GM19023 (cell line): ENCODE data around the gene CENPX.
"Not testable (repeated sequence)": the region's sequence is repeated elsewhere in the genome, so short reads cannot be mapped to it uniquely, and the experiment has no call there.

Source experiments
- ATAC-seq: cut with Tn5 transposase; IDR thresholded peaks from one replicate; pipeline ENCODE4 v1.9.1; 2021; ENCODE audit warnings: mild to moderate bottlenecking, moderate library complexity; ENCODE audit not compliant: unreplicated experiment

Gene CENPX

DNA sequence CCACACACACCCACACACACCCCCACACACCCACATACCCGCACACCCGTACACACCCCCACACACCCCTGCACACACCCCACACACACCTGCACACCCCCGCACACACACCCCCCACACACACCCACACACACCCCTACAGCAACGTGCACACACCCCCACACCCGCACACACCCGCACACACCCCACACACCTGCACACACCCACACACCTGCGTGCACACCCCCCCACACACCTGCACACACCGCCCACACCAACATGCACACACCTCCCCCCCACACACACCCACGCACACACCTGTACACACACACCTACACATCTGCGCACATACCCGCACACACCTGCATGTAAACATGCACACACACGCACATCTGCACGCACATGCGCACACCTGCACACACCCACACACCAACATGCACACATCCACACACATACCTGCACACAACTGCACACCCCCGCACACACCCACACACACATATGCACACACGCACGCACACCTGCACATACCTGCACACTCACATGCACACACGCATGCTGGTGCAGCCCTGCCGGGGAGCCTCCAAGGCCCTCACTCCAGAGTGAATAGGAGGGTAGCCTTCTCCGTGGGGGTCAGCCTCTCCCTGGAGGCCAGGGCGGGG lies 37.8 kb downstream of the CENPX start:
- ATAC-seq, result no peak

DNA sequence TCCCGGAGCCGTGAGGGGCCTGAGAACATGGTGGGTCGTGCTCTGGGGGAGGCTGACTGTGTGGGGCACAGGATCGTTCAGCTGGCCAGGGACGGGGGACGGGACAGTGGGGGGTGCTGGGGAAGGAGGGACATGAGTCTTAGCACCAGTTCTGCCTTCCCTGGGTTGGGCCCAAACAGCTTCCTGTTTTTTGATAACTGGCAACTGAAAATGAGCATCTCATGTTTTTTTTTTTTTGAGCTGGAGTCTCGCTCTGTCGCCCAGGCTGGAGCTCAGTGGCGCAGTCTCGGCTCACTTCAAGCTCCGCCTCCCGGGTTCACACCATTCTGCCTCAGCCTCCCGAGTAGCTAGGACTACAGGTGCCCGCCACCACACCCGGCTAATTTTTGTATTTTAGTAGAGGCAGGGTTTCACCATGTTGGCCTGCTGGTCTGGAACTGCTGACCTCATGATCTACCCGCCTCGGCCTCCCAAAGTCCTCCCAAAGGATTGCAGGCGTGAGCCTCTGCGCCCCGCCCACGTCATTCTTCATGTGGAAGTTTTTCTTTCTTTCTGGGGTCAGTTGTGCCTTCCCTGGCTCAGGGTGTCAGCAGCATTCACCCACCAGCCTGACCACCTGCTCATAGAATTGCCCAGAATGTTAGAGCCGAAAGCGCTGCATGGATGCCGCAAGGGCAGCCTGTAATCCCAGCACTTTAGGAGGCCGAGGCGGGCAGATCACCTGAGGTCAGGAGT lies 38.9 kb downstream of the CENPX start:
- ATAC-seq, result no peak

DNA sequence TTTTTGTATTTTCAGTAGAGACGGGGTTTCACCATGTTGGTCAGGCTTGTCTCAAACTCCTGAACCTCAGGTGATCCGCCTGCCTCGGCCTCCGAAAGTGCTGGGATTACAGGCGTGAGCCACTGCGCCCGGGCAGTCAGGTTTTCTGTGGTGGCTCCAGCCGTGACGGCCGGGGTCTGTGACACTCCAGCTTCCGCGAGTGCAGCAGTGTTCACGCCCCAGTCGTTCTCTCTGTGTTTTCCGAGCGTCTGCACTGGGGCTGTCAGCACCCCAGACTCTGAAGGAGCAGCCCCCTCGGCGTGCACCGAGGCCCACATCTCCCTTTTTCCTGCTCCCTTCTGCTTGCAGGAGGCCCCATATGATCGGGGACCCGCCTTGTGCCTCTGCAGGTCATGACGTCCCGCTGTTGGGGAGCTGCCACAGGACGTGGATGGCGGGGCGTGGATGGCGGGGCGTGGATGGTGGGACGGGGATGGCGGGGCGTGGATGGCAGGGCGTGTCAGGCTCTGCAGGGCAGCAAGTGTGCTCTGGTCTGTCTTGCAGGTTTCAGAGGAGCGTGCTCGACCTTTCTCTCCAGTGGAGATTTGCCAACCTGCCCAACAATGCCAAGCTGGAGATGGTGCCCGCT lies 39.6 kb downstream of the CENPX start:
- ATAC-seq, result no peak

DNA sequence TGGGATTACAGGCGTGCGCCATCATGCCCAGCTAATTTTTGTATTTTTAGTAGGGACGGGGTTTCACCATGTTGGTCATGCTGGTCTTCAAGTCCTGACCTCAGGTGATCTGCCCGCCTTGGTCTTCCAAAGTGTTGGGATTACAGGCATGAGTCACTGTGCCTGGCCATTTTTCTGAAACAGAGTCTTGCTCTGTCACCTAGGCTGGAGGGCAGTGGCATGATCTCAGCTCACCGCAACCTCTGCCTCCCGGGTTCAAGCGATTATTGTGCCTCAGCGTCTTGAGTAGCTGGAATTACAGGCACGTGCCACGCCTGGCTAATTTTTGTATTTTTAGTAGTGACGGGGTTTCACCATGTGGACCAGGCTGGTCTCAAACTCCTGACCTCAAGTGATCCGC lies 41.2 kb downstream of the CENPX start:
- ATAC-seq, result not testable (repeated sequence)

DNA sequence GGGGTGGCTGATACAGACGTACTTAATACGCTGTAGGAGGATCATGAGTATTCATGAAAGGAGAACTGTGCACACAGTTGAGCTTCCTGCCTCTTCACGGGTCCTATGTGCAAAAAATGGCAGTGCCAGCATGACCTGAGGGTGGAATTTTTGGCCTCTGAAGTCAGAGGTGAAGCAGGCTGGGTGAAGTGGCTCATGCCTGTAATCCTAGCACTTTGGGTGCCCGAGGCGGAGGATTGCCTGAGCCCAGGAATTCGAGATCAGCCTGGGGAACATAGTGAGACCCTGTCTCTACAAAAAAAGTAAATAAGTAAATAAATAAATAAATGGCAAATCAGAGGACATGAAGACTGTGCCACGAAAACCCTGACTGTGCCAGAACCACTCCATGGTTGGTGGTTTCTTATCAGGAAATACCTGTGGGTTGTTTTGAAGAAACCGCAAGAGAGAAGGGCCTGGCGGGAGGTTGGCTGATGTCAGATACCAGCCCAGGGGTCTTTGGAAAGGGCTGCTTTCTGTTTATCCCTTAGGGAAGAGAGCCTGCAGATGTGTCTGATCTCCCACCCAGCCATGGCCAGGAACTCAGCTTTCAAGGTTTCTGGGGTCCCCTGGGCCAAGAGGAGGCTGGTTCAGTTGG lies 41.9 kb downstream of the CENPX start:
- ATAC-seq, result no peak

DNA sequence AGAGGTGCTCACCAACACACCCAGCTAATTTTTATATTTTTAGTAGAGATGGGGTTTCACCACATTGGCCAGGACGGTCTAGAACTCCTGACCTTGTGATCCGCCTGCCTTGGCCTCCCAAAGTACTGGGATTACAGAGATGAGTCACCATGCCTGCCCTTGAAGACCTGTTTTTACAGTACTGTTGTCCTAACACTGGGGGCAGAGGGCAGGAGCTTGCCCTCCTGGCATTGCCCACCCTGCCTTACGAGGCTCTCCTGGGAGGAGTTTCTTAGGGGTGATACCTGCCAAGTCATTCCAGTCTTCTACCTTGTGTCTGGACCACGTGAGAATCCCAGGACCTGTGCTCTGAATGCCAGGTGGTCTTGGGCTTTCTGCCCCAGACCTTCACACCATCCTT lies 42.6 kb downstream of the CENPX start:
- ATAC-seq, result no peak

DNA sequence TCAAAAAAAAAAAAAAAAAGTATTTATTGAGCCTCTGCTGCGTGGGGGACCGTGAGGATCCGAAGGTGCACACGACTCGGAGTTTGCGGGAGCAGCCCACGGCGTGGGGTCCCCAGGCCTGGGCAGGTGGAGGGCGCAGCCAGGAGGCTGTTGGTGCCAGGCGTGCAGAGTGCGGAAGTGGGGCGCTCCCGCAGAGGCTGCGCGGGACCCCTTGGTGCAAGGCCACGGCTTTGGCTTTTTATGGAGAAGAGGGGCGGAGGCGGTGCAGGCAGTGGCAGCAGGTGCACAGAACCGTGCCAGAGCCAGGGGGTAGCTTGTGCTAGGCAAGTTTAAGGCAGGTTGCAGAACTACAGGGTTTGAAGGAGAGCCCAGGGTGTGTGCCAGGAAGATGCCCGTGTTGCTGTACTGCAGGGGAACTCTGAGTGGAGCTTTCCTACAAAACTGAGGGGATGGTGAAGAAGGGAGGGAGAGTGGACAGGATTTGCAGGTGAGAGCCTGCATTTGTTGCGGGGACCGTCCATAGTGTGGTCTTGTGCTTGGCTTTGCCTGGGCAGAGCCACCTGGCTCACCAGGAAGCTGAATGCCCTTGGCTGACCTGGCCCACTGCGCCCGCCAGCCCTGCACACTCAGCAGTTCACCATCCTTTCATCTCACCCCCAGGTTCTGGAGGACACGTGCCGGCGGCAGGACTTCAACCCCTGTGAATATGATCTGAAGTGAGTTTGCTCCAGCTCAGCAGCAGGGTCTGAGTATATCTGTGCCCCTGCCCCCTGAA lies 44.0 kb downstream of the CENPX start:
- ATAC-seq, result no peak

DNA sequence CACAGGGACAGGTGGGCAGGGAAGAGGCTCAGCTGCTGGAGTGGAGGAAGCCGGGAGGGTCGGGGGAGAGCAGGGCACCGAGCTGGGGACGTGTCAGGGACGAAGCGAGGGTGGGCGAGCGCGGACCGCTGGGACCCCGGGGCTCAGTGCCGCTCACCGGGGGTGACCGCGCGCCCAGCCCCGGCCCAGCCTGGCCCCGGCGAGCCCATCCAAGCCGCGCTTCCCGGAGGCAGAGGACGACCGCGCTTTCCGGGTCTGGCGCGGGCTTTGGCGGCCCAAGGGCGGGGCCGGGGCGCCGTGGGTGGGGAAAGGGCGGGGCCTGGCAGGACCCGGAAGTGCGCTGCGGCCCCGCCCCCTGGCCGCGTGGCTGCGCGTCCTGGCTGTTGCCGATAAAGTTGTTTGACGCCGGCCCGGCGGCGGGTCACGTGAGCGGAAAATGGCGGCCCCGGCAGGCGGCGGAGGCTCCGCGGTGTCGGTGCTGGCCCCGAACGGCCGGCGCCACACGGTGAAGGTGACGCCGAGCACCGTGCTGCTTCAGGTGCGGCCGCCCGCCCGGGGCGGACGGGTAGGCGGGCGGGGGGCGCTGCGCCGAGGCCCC lies 45.4 kb downstream of the CENPX start, which contains the start of gene ASPSCR1:
ASPSCR1 (plus strand) TSS at position 419 of the 598 bp plus-strand sequence; CDS start at position 437, 18 bp downstream.
- ATAC-seq, result peak; percentile 80

DNA sequence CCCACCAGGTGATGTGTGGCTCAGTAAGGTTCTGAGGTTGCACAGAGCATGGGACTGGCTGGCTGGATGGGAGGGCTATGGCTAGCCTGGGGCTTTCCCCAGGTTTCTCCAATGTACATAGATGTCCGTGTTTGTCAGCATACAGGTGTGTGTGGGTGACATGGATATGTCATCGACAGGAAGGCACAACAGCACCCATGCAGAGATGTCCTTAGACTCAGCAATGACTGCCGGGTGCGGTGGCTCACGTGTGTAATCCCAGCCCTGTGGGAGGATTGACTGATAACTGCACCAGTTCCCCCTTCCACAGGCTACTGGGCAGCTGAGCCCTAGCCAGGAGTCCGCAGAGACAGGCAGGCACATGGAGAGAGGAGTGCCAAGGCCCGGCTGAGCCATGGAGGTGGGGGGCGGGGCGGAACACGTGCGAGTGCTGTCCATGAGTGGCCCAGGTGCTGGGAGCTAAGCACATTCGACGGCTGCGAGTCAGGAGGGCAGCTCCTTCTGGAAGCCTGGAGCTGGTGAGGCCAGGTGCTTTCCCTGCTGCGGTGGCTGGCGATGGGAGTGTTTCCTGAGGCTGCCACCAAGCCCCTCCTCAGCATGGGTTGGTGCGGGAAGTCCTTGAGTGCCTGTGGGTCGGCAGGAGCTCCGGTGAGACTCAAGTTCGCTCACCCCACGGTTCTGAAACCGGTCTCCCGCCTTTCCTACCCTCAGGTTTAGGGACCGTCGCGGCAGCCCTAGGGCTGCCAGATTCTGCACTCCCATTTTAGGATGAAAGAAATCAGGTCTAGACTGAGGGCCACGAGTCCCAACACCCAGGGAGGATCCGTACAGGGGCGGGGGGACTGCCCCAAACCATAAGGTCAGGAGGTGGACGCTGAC lies 46.1 kb downstream of the CENPX start:
- peak; percentile 3 for ATAC-seq

DNA sequence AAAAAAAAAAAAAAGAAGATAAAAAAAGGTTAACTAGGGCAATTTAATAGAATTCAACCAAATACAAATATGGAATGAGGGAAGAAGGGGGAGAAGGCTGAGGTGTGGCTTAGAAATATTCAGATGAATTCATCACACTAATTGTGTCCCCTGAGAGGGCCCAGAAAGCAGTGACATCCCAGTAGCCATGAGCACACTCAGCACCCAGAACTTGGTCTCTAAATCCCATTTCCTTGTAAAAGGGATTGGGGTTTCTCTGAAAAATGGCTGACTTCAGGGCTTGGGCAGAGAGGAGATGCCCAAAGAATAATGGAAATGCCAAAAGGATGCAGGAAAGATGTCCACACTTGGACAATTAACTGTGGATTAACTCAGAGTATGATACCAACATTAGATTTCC lies 49.2 kb downstream of the CENPX start:
- ATAC-seq, result no peak

DNA sequence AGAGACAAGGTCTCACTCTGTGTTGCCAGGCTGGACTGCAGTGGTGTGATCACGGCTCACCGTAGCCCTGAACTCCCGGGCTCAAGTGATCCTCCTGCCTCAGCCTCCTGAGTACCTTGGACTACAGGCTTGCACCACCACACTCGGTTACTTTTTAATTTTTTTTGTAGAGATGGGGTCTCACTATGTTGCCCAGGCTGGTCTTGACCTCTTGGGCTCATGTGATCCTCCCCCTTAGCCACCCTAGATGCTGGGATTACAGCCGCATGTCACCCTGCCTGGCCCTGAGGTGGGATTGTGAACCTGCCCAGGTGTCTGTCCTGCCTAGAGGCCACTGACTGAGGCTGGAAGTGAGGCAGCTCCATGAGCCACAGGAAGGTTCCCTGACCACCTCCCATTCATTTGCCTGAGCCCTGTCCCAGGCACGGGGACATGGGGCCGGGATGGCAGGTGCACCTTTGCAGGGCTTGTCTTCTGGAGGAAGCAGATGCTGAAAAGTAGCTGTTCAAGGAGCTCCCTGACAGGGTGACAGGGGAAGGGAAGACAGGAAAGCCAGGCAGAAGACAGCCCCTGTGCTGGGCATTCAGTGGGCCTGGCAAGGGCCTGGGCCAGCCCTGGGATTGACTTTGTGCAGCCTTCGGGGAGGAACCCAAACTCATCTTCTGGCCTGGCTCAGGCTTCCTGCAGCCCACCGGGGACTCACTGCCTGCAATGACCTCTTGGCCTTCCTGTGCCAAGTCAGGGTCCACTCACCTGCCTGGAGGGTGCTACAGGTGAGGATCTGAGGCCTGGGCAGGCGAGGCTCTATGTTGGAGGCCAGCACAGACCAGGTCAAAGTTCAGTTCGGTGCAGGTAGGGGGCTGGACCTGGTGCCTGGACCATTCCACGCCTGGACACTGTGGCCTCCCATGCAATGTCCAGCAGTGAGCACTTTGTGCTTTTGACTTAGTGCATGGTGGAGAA lies 53.5 kb downstream of the CENPX start:
- no peak for ATAC-seq
